HepG2 (cell line): Measurements from ENCODE around the gene ST8SIA1. TPM values are rescaled to one million over a fixed set of nuclear protein-coding genes. Genes with fewer than 3 reads are reported as not detected.

Experiments
- ATAC-seq: fragments of 200-7000 bp; cut with Tn5 transposase; 3 replicates; pipeline ENCODE4 v1.9.1; 2020; ENCODE audit warnings: mild to moderate bottlenecking, moderate library complexity
- BruUV-seq: library from RNA; stranded (reverse); fragments of 400-500 nt; replicated peaks from 2 replicates; lab custom pipeline; 2021; lab: Mats Ljungman, UMichigan
- CTCF ChIA-PET: fragments of 300-600 bp; formaldehyde crosslinking; extraction: SDS; loops from one replicate; lab custom pipeline; 2021; ENCODE audit warnings: low total read pairs, inconsistent platforms, low intra/inter-chr PET ratio; lab: Yijun Ruan, JAX
- POLR2A ChIA-PET: fragments of 350-600 bp; sonication (Branson Sonifier 250); formaldehyde crosslinking; loops from one replicate; lab custom pipeline; 2020; ENCODE audit warnings: antibody characterized with exemption, inconsistent platforms; lab: Yijun Ruan, JAX
- DNase-seq: peaks from one replicate; pipeline ENCODE4 v3.0.0-alpha.2; 2015; ENCODE audit warnings: low spot score
- FAIRE-seq: peaks from 3 replicates; lab custom pipeline; 2011; peaks lifted over from hg19 to GRCh38; lab: Jason Lieb, UNC
- H2AFZ ChIP-seq: one replicate; pipeline ENCODE4 v1.6.1; 2011; ENCODE audit warnings: low read length, inconsistent platforms
- H3K27ac ChIP-seq: fragments of 300-600 bp; 3 replicates; pipeline ENCODE4 v1.8.0; 2011; ENCODE audit warnings: mixed run types, mild to moderate bottlenecking, mixed read lengths, low read length, inconsistent platforms; ENCODE audit not compliant: insufficient read depth; ENCODE audit errors: extremely low read length
- H3K27me3 ChIP-seq, 2 experiments: fragments of 200-600 bp in 1 of 2; 2 replicates in 1 of 2; 3 replicates in 1 of 2; pipeline versions ENCODE4 v1.6.0 to v1.8.0; 2011; ENCODE audit warnings: low read length in 2 of 2, mild to moderate bottlenecking in 2 of 2, moderate library complexity in 2 of 2, inconsistent platforms in 1 of 2; ENCODE audit not compliant: insufficient read depth in 2 of 2, control insufficient read depth in 1 of 2
- H3K36me3 ChIP-seq, 2 experiments: fragments of 200-600 bp in 1 of 2; replicated peaks in 1 of 2; 2 replicates in 1 of 2; 3 replicates in 1 of 2; pipeline versions ENCODE4 v1.5.1 to v1.8.0; 2011; ENCODE audit warnings: low read length in 2 of 2, inconsistent platforms in 1 of 2; ENCODE audit not compliant: insufficient read depth in 2 of 2, control insufficient read depth in 1 of 2
- H3K4me1 ChIP-seq: 2 replicates; pipeline ENCODE4 v1.5.1; 2012; ENCODE audit warnings: low read length, inconsistent platforms; ENCODE audit not compliant: insufficient read depth
- H3K4me2 ChIP-seq: 2 replicates; pipeline ENCODE4 v1.6.0; 2011; ENCODE audit warnings: low read depth, low read length, inconsistent platforms
- H3K4me3 ChIP-seq, 3 experiments: fragments of 200-600 bp in 1 of 3; sonication (generic), shearing (Covaris generic) in 1 of 3; replicated peaks in 1 of 3; 2 replicates each; pipeline ENCODE4 v1.5.1; 2011 to 2016; ENCODE audit warnings: low read length in 3 of 3, inconsistent platforms in 2 of 3, low read depth in 2 of 3, mild to moderate bottlenecking in 2 of 3, control low read depth in 1 of 3, mixed read lengths in 1 of 3; ENCODE audit not compliant: insufficient read depth in 1 of 3
- H3K79me2 ChIP-seq: one replicate; pipeline ENCODE4 v1.6.1; 2011; ENCODE audit warnings: low read length, inconsistent platforms; ENCODE audit not compliant: insufficient read depth
- H3K9ac ChIP-seq: 2 replicates; pipeline ENCODE4 v1.6.0; 2011; ENCODE audit warnings: mild to moderate bottlenecking, low read depth, low read length, inconsistent platforms; ENCODE audit not compliant: insufficient read depth
- H3K9me3 ChIP-seq: 2 replicates; pipeline ENCODE4 v1.5.1; 2012; ENCODE audit warnings: mild to moderate bottlenecking, low read length
- H4K20me1 ChIP-seq: 2 replicates; pipeline ENCODE4 v1.6.0; 2011; ENCODE audit warnings: inconsistent platforms, mild to moderate bottlenecking, low read length, moderate library complexity; ENCODE audit not compliant: insufficient read depth
- ARID4A ChIP-seq: sonication (generic); formaldehyde crosslinking; IDR thresholded peaks from 2 replicates; pipeline ENCODE4 v1.5.0; 2020; ENCODE audit warnings: mild to moderate bottlenecking, missing genetic modification reagents, borderline replicate concordance
- BORCS8-MEF2B ChIP-seq: sonication (generic); formaldehyde crosslinking; IDR thresholded peaks from 2 replicates; pipeline ENCODE4 v1.8.0; 2022; ENCODE audit warnings: mild to moderate bottlenecking, missing genetic modification reagents
- HHEX ChIP-seq: IDR thresholded peaks from 2 replicates; pipeline ENCODE4 v1.6.1; 2016; ENCODE audit warnings: control low read depth
- MXD4 ChIP-seq: IDR thresholded peaks from 2 replicates; pipeline ENCODE4 v1.6.1; 2016; ENCODE audit warnings: mild to moderate bottlenecking, missing biosample characterization, missing genetic modification reagents
- PITX1 ChIP-seq: sonication (generic); formaldehyde crosslinking; IDR thresholded peaks from 2 replicates; pipeline ENCODE4 v1.5.1; 2020; ENCODE audit warnings: mild to moderate bottlenecking, missing genetic modification reagents
- SETDB1 ChIP-seq: sonication (generic); formaldehyde crosslinking; IDR thresholded peaks from 2 replicates; pipeline ENCODE4 v1.5.1; 2020; ENCODE audit warnings: missing genetic modification reagents, mild to moderate bottlenecking, borderline replicate concordance
- SKI ChIP-seq: fragments of 450-650 bp; IDR thresholded peaks from one replicate; pipeline ENCODE4 v1.6.1; 2018; ENCODE audit warnings: mild to moderate bottlenecking; ENCODE audit not compliant: partially characterized antibody
- SNAPC5 ChIP-seq: sonication (generic); formaldehyde crosslinking; IDR thresholded peaks from 2 replicates; pipeline ENCODE4 v1.8.1; 2023; ENCODE audit warnings: mild to moderate bottlenecking, missing genetic modification reagents, borderline replicate concordance
- TERF1 ChIP-seq: sonication (generic); formaldehyde crosslinking; IDR thresholded peaks from 2 replicates; pipeline ENCODE4 v1.8.0; 2022; ENCODE audit warnings: mild to moderate bottlenecking, missing genetic modification reagents, moderate library complexity
- ZNF296 ChIP-seq: sonication (generic); formaldehyde crosslinking; conservative IDR thresholded peaks from 2 replicates; pipeline ENCODE4 v1.5.0; 2020; ENCODE audit warnings: mild to moderate bottlenecking, missing genetic modification reagents
- ZNF460 ChIP-seq: sonication (generic); formaldehyde crosslinking; IDR thresholded peaks from 2 replicates; pipeline ENCODE4 v1.5.1; 2020; ENCODE audit warnings: missing genetic modification reagents, mild to moderate bottlenecking, borderline replicate concordance
- WGBS: methylation state at CpG from one replicate; pipeline ENCODE4 v1.1.6; 2017; ENCODE audit warnings: low lambda C conversion rate; 5-methylcytosine and 5-hydroxymethylcytosine counted together
- in situ Hi-C: cut with HindIII; loops from 2 replicates; pipeline ENCODE4 v1.10.0; 2017; ENCODE audit warnings: low pct_unique_long_range_greater_than_20kb; ENCODE audit not compliant: extremely low pct_ligation_motif_present
- intact Hi-C: fragments of 100-400 bp; cut with micrococcal nuclease; formaldehyde crosslinking; loops from one replicate; pipeline ENCODE4 v1.10.0; 2022; ENCODE audit not compliant: unreplicated experiment
- polyA plus RNA-seq, 8 experiments: library from polyadenylated mRNA; depleted of rRNA in 3 of 8; stranded (reverse) in 7 of 8; unstranded in 1 of 8; fragments of >200 nt; fragmentation: Illumina TruSeq in 4 of 8; extraction: Trizol in 4 of 8; gene quantifications; 2 replicates each; pipeline versions ENCODE4 v1.2.1 to v1.2.3, GENCODE V29; 2011 to 2016; ENCODE audit warnings: low read depth in 4 of 8, missing spikeins in 1 of 8, mixed read lengths in 1 of 8; ENCODE audit not compliant: insufficient read depth in 1 of 8
- total RNA-seq, 5 experiments: library from RNA; depleted of rRNA; stranded (reverse); fragments of >200 nt; fragmentation: Illumina TruSeq; extraction: Trizol; gene quantifications; 2 replicates each; pipeline ENCODE4 v1.2.3, GENCODE V29; 2016; ENCODE audit warnings: low read depth in 1 of 5

Gene ST8SIA1
- total and polyA plus RNA-seq, 2 of the 13 experiments (the other 11 are each of a cell fraction or from before 2014, with no cell fraction given) = not detected

GRCh38 chr12:22266101-22266500, 68.4 kb downstream of the ST8SIA1 start:
- Histone ChIP-seq H3K4me1 (no peaks in the 10 kb centered on the region), H4K20me1 (no peaks in the 10 kb centered on the region), H3K9me3 (no peaks in the 10 kb centered on the region)
- no peak for DNase-seq
- no peak for TF ChIP-seq PITX1 (CRISPR knock-in tag)
- TF ChIP-seq SNAPC5 (CRISPR knock-in tag) = no peak
- no peak for TF ChIP-seq HHEX (CRISPR knock-in tag)
- TF ChIP-seq SETDB1 (CRISPR knock-in tag) = no peak
- TF ChIP-seq MXD4 (CRISPR knock-in tag) = no peak
- TF ChIP-seq ARID4A (CRISPR knock-in tag) = no peak
- no peak for TF ChIP-seq BORCS8-MEF2B (CRISPR knock-in tag)
- no peak for TF ChIP-seq ZNF296 (CRISPR knock-in tag)
- TF ChIP-seq TERF1 (CRISPR knock-in tag) = no peak
- TF ChIP-seq ZNF460 (CRISPR knock-in tag) = no peak
- TF ChIP-seq SKI = no peak
- TF ChIP-seq, all 625 proteins: peak for 0
- H3K27ac ChIP-seq = no peak overlapping the region
- H3K36me3 ChIP-seq = no peaks in the 10 kb centered on the region
- no peak for ATAC-seq
- intact Hi-C loops (no loop called here), in situ Hi-C loops (no loop called here)
- BruUV-seq = no TSS peak
- H3K4me3 ChIP-seq = no peak overlapping the region
- no peak overlapping the region for H3K9ac ChIP-seq
- no peaks in the 10 kb centered on the region; a peak in 1 of 5 replicates for H3K27me3 ChIP-seq
- WGBS = 10% methylated on average over 5 of the region's 5 CpGs
- no peak overlapping the region for H2AFZ ChIP-seq
- POLR2A ChIA-PET = no interaction called here
- no peaks in the 10 kb centered on the region for H3K79me2 ChIP-seq
- no peak for FAIRE-seq
- no peak overlapping the region for H3K4me2 ChIP-seq
- CTCF ChIA-PET = no interaction called here
